GM18858 (cell line): ENCODE results near the gene PLXNA2.

ENCODE experiments used
- ATAC-seq: cut with Tn5 transposase; IDR thresholded peaks from one replicate; pipeline ENCODE4 v1.9.1; 2021; ENCODE audit not compliant: unreplicated experiment

Gene PLXNA2

GRCh38 chr1:208183977-208184911 lies 59.9 kb downstream of the PLXNA2 start:
- no peak for ATAC-seq

GRCh38 chr1:208182880-208183645 lies 61.1 kb downstream of the PLXNA2 start:
- no peak for ATAC-seq

GRCh38 chr1:208181364-208181763 lies 62.8 kb downstream of the PLXNA2 start:
- no peak for ATAC-seq

- no peak for ATAC-seq
Measured at GRCh38 chr1:208180421-208180820, 63.8 kb downstream of the PLXNA2 start.

- ATAC-seq = no peak
Measured at GRCh38 chr1:208179961-208180409, 64.2 kb downstream of the PLXNA2 start.

- ATAC-seq = no peak
Measured at GRCh38 chr1:208179263-208179816, 64.8 kb downstream of the PLXNA2 start.

- ATAC-seq = no peak
Measured at GRCh38 chr1:208178091-208178529, 66.1 kb downstream of the PLXNA2 start.

- no peak for ATAC-seq
Measured at GRCh38 chr1:208177656-208178055, 66.5 kb downstream of the PLXNA2 start.

- ATAC-seq = no peak
Measured at GRCh38 chr1:208176649-208177048, 67.5 kb downstream of the PLXNA2 start.

GRCh38 chr1:208175508-208175895 lies 68.7 kb downstream of the PLXNA2 start:
- no peak for ATAC-seq

- no peak for ATAC-seq
Measured at GRCh38 chr1:208174731-208175507, 69.3 kb downstream of the PLXNA2 start.

- ATAC-seq = no peak
Measured at GRCh38 chr1:208174200-208174599, 70.0 kb downstream of the PLXNA2 start.

- ATAC-seq = no peak
Measured at GRCh38 chr1:208173749-208174148, 70.4 kb downstream of the PLXNA2 start.

- ATAC-seq = no peak
Measured at GRCh38 chr1:208172423-208173145, 71.6 kb downstream of the PLXNA2 start.

- no peak for ATAC-seq
Measured at GRCh38 chr1:208171616-208172422, 72.4 kb downstream of the PLXNA2 start.

GRCh38 chr1:208170252-208170651 lies 73.9 kb downstream of the PLXNA2 start:
- ATAC-seq = no peak

- ATAC-seq = no peak
Measured at GRCh38 chr1:208169081-208169879, 74.9 kb downstream of the PLXNA2 start.

GRCh38 chr1:208167261-208167869 lies 76.8 kb downstream of the PLXNA2 start:
- ATAC-seq = no peak
